BE2C (cell line): ENCODE results near the gene GAREM1.

Source experiments
- DNase-seq: peaks from one replicate; pipeline ENCODE4 v3.0.0-alpha.2; 2020
- H3K27me3 ChIP-seq: fragments of 250-450 bp; sonication (Bioruptor Pico); 2 replicates; pipeline ENCODE4 v1.5.1; 2020; ENCODE audit warnings: mild to moderate bottlenecking
- H3K36me3 ChIP-seq: fragments of 250-450 bp; sonication (Bioruptor Pico); 2 replicates; pipeline ENCODE4 v1.5.1; 2020; ENCODE audit warnings: mild to moderate bottlenecking
- H3K4me1 ChIP-seq: fragments of 250-450 bp; sonication (Bioruptor Pico); 2 replicates; pipeline ENCODE4 v1.5.1; 2020
- H3K4me3 ChIP-seq: 2 replicates; pipeline ENCODE4 v1.5.1; 2011; ENCODE audit warnings: low read depth, low read length
- H3K9me3 ChIP-seq: fragments of 250-450 bp; sonication (Bioruptor Pico); 2 replicates; pipeline ENCODE4 v1.5.1; 2020
- CTCF ChIP-seq: IDR thresholded peaks from 2 replicates; pipeline ENCODE4 v1.5.1; 2012; ENCODE audit warnings: mild to moderate bottlenecking, low read depth, low read length

Gene GAREM1

DNA sequence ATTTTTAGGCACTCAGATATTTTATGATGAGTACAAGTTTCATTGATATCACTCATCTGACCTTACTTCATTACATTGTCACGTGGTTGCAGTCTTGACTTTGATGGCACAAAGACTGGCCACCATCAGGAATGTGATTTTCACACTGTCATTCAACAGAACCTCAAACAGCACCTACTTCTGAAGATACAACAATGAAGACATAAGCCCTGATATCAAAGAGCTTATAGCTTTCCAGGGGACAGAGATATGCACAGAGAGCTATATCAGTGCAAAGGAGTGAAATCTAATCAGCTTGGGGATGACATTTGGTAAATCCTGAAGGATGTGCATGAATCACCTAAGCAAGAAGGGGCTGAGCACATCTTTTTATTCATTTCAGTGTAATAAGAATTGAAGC is 208.6 kb downstream of the GAREM1 start:
- no peak for DNase-seq
- no peak for TF ChIP-seq CTCF
- H3K9me3 ChIP-seq, result no peaks in the 10 kb centered on the region
- no peaks in the 10 kb centered on the region for H3K4me1 ChIP-seq
- no peak overlapping the region for H3K4me3 ChIP-seq
- H3K27me3 ChIP-seq, result no peaks in the 10 kb centered on the region
- no peaks in the 10 kb centered on the region for H3K36me3 ChIP-seq

GRCh38 chr18:32261003-32261402 is 209.7 kb downstream of the GAREM1 start:
- H3K27me3 ChIP-seq, result no peaks in the 10 kb centered on the region
- H3K4me3 ChIP-seq, result no peak overlapping the region
- no peaks in the 10 kb centered on the region for H3K9me3 ChIP-seq
- H3K4me1 ChIP-seq, result no peaks in the 10 kb centered on the region
- no peak for TF ChIP-seq CTCF
- no peak for DNase-seq
- no peaks in the 10 kb centered on the region for H3K36me3 ChIP-seq

DNA sequence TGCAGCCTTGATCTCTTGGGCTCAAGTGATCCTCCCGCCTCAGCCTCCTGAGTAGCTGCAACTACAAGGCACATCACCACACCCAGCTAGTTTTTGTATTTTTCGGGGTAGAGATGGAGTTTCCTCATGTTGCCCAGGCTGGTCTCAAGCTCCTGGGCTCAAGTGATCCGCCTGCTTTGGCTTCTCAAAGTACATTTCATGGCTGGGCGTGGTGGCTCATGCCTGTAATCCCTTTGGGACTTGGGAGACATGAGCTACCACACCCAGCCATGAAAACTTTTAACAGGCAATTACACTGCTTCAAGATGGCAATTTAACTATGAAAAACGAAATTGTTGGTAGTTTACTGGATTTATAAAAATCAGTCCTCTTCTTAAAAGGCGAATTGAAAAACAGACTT is 211.1 kb downstream of the GAREM1 start:
- H3K4me3 ChIP-seq, result no peak overlapping the region
- no peak for DNase-seq
- no peaks in the 10 kb centered on the region for H3K9me3 ChIP-seq
- no peak for TF ChIP-seq CTCF
- H3K27me3 ChIP-seq, result no peaks in the 10 kb centered on the region
- no peaks in the 10 kb centered on the region for H3K36me3 ChIP-seq
- no peaks in the 10 kb centered on the region for H3K4me1 ChIP-seq

GRCh38 chr18:32258558-32259204 is 212.0 kb downstream of the GAREM1 start:
- Histone ChIP-seq H3K9me3 (no peaks in the 10 kb centered on the region), H3K36me3 (no peaks in the 10 kb centered on the region), H3K4me1 (no peaks in the 10 kb centered on the region), H3K27me3 (no peaks in the 10 kb centered on the region), H3K4me3 (no peak overlapping the region)
- no peak for DNase-seq
- TF ChIP-seq CTCF, result no peak

DNA sequence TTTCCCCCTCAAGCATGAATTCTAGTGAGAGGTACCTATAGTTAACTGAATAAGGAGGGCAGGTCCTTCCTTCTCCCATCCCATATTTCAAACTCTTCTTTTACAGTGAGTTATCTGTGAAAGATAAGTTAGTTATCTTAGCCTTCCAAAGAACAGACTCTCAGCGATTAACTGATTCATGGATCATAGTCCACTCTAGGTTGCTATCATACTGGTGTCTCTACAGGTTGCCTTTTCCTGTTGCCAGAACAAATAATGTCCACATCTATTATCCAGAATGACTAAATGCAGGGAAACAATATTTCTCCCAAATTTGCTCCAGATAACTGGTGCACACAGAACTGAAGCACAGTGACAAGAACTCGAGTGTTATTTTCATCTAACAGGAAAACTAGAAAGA is 212.5 kb downstream of the GAREM1 start:
- no peak for TF ChIP-seq CTCF
- Histone ChIP-seq H3K4me1 (no peaks in the 10 kb centered on the region), H3K9me3 (no peaks in the 10 kb centered on the region), H3K27me3 (no peaks in the 10 kb centered on the region), H3K4me3 (no peak overlapping the region), H3K36me3 (no peaks in the 10 kb centered on the region)
- DNase-seq, result no peak

DNA sequence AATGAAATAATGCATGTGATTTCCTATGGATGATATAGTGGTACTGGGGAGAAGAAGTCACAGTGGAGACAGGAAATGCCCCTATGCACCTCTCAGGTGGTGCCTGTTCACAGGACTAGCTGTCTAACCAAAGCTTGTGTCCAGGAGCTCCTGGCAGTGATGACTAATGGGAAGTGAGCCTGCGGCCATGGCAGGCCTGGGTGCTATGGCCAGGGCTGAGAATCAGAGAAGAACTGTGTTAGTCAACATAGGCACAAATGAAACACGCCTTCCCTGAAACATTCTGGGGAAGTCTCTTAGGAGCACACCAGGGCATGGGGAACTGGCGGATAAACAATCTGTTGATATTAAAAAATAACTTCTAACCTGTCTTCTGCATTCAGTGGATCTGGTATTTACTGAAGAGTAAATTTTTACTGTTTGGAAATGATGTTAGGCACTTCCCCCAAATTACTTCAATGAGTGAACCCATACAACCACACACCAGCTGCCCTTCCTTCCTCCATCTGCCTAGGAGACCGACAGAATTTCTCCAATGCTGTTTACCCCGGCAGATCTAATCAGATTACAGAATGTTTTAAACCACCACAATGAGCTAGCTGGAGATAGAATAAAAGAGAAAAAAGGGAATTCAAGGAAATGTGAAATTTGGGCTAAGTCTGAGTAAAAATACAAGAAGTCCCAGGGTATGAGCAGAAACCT is 213.4 kb downstream of the GAREM1 start:
- H3K36me3 ChIP-seq, result no peaks in the 10 kb centered on the region

More for the DNA sequence above, 213.4 kb downstream of the GAREM1 start:
- Histone ChIP-seq H3K9me3 (no peaks in the 10 kb centered on the region), H3K27me3 (no peaks in the 10 kb centered on the region), H3K4me1 (no peaks in the 10 kb centered on the region), H3K4me3 (no peak overlapping the region)
- no peak for TF ChIP-seq CTCF
- no peak for DNase-seq
